Stimulated activated CD4-positive, alpha-beta T cell treated with anti-CD3 and anti-CD28 coated beads, Interleukin-2, amount 100 ng/mL, for 48 hours (primary cell): ENCODE measurements around the gene DMRT1.
"Not testable (repeated sequence)": the region's sequence is repeated elsewhere in the genome, so short reads cannot be mapped to it uniquely, and the experiment has no call there.

Experiments
- DNase-seq, 2 donors: peaks; one replicate each; pipeline ENCODE4 v3.0.0-alpha.2; 2020

DMRT1 gene

DNA sequence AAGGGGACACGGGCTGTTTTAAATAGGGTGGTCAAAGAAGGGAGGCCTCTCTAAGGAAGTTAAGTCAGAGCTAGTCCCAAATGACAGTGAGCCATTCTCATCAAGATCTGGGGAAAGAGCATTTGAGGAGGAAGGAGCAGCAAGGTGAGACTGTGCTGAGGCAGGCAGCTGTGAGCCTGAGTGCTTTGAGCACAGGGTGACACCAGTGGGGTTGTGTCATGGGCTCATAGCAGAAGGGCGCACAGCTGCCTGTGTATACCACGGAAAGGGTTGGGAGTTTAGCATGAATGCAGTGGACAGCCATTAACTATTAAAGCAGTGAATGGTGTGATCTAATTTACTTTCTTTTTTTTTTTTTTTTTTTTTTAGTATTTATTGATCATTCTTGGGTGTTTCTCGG lies 19.2 kb downstream of the DMRT1 start:
- DNase-seq, result no peak

GRCh38 chr9:861525-861924 lies 20.0 kb downstream of the DMRT1 start:
- DNase-seq, result not testable (repeated sequence)

DNA sequence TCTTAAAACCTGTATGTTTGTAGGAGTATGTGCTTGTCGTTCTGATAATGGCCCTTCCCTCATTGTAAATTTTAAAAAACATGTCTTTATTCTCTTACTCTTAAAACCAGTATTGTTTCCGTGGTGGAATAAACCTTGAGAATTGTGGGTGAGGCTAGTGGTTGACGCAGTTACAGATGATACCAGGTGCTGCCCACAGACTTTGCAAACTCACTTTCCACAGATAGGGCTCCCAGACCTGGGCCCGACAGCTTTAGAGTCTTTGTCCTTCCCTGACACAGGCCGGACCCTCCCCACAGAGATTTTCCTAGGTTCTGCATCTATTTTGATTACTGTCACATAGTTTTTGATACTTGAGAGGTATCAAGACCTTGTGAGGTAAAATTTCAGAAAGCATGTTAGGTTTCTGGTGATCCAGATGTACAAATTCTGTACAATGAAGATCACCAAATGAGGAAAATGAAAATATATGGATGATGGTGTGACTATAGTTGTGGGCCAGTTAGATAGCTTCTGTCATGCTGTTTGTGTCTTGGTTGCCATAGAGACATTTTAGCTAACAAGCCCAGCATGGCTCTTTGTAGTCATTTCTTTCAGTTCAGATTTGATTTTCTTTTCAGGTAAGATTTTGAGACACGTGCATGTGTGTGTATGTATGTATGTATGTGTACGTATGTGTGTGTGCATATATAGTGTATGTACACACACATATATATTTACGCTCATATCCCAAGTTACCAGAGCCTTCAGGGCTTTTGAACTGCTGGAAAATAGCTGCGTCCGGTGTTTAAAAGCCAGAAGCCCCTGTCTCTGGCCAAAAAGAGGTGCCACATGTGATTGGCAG lies 33.8 kb downstream of the DMRT1 start:
- DNase-seq, result no peak

DNA sequence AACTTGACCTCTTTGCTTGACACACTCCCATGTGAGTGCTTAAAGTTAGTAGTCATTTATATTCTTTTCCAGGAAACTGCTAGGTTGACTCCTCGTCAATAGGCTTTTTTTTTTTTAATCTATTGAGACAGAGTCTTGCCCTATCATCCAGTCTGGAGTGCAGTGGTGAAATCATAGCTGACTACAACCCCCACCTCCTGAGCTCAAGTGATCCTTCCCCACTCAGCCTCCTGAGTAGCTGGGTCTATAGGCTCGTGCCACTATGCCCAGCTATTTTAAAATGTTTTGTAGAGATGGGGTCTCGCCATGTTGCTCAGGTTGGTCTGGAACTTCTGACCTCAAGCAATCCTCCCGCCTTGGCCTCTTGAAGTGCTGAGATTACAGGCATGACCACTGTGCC lies 34.9 kb downstream of the DMRT1 start:
- no peak for DNase-seq

GRCh38 chr9:878239-878638 lies 36.7 kb downstream of the DMRT1 start:
- DNase-seq, result no peak

DNA sequence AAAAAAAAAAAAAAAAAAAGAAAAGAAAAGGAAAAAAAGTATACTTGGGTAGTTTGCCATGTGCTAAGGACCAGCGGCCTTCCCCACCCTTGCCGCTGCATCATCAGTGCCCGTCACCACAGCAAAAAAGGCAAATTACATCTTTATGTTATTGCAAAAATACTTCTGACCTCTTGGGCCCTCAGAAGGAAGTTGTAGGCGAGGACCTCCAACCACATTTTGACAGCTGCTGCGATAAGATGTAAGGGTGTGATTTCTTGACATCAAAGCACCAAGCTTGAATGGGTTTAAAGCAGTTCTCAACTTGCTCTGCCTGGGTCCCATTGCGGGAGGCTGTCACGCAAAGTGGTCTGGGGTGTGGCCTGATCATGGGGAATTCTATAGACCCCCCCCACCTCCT lies 39.2 kb downstream of the DMRT1 start:
- DNase-seq, result no peak

- no peak for DNase-seq
Measured at GRCh38 chr9:882416-882924, 41.0 kb downstream of the DMRT1 start.

GRCh38 chr9:883011-883410 lies 41.5 kb downstream of the DMRT1 start:
- no peak for DNase-seq

GRCh38 chr9:886886-887285 lies 45.4 kb downstream of the DMRT1 start:
- DNase-seq, result no peak

- no peak for DNase-seq
Measured at GRCh38 chr9:892123-892522, 50.6 kb downstream of the DMRT1 start.

- DNase-seq, result no peak
Measured at GRCh38 chr9:893115-893514, 51.6 kb downstream of the DMRT1 start.

DNA sequence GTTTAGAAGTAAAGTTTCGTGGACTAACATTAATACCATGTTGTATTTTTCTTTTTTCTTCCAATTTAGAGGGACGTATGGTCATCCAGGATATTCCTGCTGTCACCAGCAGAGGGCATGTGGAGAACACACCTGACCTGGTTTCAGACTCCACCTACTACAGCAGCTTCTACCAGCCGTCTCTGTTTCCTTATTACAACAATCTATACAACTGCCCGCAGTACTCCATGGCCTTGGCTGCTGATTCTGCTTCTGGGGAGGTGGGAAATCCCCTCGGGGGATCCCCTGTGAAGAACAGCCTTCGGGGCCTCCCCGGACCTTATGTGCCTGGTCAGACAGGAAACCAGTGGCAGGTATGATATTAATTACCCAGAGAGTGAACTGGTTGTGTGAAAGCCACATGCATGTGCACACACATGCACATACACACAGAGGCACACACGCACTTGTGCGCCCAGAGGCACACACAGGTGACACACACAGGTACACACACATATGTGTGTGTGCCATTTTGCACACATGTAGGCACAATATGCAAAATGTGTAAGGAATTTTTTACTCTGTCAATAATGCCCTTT lies 52.4 kb downstream of the DMRT1 start:
- DNase-seq, result peak; percentile 31 to 49

DNA sequence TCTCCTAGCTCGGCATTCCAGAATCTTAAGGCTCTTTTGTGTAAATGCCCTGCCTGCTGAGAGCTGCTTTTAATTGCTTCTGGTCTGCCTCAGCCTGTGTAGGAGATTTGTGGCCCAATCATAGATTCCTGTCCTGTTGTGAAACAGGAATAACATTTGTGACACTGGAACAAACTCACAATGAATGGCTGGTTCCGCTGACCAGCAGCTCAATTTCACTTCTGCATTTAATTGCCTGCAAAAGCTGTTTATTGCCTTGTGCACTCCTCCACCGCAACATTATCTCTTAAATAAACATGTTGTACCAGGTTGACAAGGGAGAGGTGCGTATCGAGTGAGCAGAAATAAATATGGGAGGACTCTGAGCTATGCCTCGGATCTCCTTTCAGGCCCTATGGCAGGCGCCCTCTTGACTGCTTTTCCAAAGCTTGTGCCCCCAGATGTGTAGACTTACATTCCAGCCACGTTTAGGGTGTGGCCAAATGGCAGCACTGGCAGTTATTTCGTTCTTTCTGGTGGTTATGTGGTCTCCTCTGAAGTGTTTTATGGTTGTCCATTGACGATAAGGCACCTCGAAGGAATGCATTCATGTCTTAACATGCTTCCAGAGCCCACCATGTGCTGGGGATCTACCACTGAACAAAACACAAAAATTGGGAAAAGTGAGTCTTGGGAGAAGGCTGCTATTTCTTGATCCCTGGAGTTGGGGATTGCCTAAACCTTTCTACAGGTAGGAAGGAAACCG lies 58.1 kb downstream of the DMRT1 start:
- DNase-seq, result no peak

GRCh38 chr9:903886-904285 lies 62.4 kb downstream of the DMRT1 start:
- DNase-seq, result no peak

DNA sequence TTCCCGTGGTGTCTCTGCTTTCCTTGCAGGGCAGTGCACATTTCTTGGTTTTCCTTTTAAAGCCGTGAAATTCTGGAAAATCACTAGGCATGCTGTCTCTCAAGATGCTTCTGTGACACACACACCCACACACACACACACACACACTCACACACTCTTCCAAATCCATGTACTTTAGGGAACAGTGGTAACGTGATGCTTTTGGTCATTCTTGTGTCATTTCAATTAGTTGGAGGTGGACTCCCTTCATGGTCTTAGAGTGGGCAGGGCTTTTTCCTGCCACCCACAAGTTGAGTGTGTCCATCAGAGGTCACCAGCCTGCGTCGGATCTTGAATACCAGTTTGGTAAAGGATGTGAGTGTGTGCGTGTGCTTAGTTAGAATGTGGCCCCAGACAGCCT lies 64.4 kb downstream of the DMRT1 start:
- DNase-seq, result no peak

GRCh38 chr9:908536-909205 lies 67.2 kb downstream of the DMRT1 start:
- DNase-seq, result no peak

GRCh38 chr9:911005-911404 lies 69.5 kb downstream of the DMRT1 start:
- DNase-seq, result no peak

- no peak for DNase-seq
Measured at GRCh38 chr9:912776-913175, 71.3 kb downstream of the DMRT1 start.

- DNase-seq, result not testable (repeated sequence)
Measured at GRCh38 chr9:913526-913925, 72.0 kb downstream of the DMRT1 start.

DNA sequence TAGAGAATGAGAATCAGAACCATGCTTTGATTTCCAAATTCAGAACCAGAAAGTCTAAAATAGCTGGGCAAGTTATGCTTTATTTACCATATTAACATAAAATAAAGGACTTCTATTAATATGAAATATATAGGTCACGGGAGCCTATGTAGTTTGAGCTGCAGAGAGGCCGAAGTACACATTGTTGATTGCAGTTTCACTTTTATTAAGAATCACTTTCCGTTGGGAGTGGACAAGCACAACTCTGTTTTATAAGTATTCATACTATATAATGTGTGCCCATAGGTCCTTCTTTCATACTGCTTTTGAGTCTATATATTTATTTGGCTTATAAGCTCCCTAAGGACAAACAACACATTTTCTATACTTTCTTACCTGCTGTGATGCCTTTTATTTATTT lies 76.2 kb downstream of the DMRT1 start:
- no peak for DNase-seq

- DNase-seq, result no peak
Measured at GRCh38 chr9:920927-921326, 79.4 kb downstream of the DMRT1 start.

- no peak for DNase-seq
Measured at GRCh38 chr9:922171-922570, 80.7 kb downstream of the DMRT1 start.

DNA sequence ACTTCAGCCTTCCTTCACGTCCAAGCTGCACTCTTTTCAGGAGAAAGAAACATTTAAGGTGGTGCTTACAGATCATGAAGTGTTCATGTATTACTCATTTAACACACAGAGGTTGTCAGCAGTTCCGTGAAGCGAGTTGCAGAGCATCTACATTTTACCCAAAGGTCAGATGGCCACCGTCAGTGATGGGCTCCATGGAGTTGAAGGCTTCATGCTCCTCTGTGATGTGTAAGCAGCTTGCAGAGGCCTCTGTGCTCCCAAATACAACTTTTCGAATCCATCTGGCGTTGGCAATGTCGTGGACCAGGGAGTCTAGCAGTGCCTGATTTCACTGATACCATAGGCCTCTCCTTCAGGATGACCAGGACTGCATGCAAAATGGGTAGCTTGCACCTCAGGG lies 81.2 kb downstream of the DMRT1 start:
- no peak for DNase-seq
